ENCODE results near the gene GIMAP1.

Gene GIMAP1

GRCh38 chr7:150753239-150753638 is 36.8 kb downstream of the GIMAP1 start:
- FAIRE-seq: no peak

- no peak for FAIRE-seq
These were observed 37.6 kb downstream of the GIMAP1 start for GRCh38 chr7:150753826-150754603.

- FAIRE-seq: no peak
These were observed 38.5 kb downstream of the GIMAP1 start for GRCh38 chr7:150754951-150755350.

GRCh38 chr7:150755473-150756099 is 39.2 kb downstream of the GIMAP1 start:
- FAIRE-seq: no peak

- no peak for FAIRE-seq
These were observed 39.8 kb downstream of the GIMAP1 start for GRCh38 chr7:150756166-150756565.

GRCh38 chr7:150756858-150757257 is 40.4 kb downstream of the GIMAP1 start:
- no peak for FAIRE-seq

GRCh38 chr7:150759479-150759878 is 43.1 kb downstream of the GIMAP1 start:
- FAIRE-seq: no peak

- no peak for FAIRE-seq
These were observed 49.9 kb downstream of the GIMAP1 start for GRCh38 chr7:150766334-150766709.

GRCh38 chr7:150769768-150770167 is 53.4 kb downstream of the GIMAP1 start:
- no peak for FAIRE-seq

Measured in TTC549 (cell line).